NCI-H774 (cell line): Measurements from ENCODE around the gene LRRTM4.

Experiments used
- DNase-seq: peaks from one replicate; lab custom pipeline; 2025; lab: John Stamatoyannopoulos, UW

The LRRTM4 gene

GRCh38 chr2:77470096-77470495 lies 52.1 kb downstream of the LRRTM4 start:
- no peak for DNase-seq

GRCh38 chr2:77469106-77469505 lies 53.1 kb downstream of the LRRTM4 start:
- no peak for DNase-seq

DNA sequence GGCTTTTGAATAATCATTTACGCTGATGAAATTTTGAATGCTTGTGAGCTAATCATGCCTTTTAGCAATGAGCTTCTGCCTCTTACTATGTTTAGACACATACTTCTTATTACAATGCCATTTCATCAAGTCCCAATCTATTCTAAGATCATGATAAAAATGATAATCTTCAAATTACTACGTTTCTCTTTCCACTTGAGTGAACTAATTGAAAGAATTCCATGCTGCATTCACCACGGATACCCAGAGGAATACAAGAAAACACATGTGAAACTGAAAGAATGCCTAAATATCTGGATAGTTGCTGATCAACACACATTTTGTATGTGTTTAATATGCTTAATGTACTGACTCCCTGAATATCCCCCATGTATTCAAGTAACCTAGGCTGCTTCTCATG lies 62.3 kb downstream of the LRRTM4 start:
- no peak for DNase-seq

DNA sequence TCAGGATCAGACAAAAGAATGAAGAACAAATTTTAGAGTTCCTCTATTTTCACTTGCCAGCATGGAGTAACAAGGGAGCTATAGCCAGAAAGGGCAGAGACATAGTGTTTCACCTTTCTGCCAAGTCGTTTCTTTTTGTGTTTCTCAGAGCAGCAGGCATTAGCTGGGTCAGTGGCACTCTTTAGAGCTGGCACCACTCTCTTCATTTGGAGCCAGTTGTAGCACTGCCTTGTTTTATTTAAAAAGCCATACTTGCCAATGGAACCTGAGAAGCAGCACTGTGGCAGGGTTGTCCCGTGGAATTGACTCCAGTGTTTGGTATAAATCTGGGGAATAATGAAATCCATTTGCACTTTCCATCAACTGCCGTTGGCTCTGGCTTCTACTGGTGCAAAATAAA lies 64.0 kb downstream of the LRRTM4 start:
- no peak for DNase-seq

DNA sequence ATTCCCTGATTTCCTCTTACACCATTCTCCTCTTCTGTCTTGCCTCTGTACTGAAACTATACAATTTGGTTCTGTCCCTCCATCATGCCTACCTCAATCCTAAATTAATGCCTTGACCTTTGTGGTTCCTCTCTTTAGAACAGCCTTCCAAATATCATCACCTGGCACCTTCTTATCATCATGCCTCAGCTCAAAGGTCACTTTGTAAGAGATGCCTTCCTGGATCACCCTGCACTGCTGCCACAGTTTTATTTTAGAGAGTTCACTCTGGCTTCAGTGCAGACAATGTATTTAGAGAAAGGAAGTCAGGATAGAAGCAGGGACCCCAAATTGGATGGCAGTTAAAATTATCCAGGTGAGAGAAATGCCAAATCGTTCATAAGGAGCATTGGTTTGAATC lies 64.5 kb downstream of the LRRTM4 start:
- no peak for DNase-seq

GRCh38 chr2:77443076-77443475 lies 79.1 kb downstream of the LRRTM4 start:
- no peak for DNase-seq

DNA sequence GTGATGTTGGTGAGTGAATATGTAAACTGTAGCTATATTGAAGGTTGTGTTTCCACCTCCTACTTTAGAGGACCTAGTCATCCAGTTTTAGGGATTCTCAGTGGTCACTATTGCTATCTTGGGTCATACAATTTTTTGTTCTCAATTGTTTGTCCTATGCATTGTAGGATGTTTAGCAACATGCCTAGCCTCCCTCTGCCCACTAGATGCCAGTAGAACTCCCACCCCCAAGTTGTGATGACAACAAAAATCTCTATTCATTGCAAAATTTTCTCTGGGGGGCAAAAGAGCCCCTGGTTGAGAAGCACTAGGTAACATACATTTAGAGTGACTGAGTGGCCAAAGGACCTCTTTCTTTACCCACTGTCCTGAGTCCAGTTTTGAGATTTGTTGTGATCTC lies 87.3 kb downstream of the LRRTM4 start:
- no peak for DNase-seq

- DNase-seq = no peak
These were observed 93.2 kb downstream of the LRRTM4 start for GRCh38 chr2:77428946-77429345.

DNA sequence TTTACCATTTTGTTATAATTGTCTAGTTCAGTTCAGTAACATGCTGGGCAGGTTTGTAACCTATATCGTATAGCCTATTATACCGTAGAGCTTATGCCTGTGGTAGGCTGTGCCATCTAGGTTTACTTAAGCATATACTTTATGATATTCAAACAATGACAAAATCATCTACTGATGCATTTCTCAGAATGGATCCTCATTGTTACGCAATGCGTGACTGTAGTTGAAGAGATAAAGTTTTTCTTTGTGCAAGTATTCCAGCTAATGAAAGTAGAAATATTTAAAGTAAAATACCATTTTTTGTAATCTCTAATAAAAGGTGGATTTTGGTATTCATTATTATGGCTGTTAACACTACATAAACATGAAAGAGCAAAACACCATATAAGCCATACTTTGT lies 100.2 kb downstream of the LRRTM4 start:
- DNase-seq = no peak

- peak; percentile 24 for DNase-seq
These were observed 103.6 kb downstream of the LRRTM4 start for GRCh38 chr2:77418537-77418936.

DNA sequence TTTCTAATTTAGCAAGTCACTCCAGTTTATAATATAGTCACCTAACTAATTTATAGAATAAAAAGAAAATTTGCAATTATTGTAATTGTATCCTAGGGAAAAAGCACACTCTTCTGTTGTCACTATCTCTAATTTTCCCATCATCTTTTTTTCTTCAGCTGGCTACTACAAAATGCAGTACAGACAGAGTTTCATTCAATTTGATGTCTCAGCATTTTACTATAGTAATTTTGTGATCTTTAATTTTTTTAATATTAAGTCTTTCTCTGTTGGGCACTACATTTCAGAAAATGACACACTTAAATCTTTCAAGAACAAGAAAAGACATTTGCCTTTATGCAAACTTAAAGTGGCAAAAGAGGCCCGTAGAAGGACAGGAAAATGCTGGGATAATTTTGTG lies 118.0 kb downstream of the LRRTM4 start:
- DNase-seq = no peak

DNA sequence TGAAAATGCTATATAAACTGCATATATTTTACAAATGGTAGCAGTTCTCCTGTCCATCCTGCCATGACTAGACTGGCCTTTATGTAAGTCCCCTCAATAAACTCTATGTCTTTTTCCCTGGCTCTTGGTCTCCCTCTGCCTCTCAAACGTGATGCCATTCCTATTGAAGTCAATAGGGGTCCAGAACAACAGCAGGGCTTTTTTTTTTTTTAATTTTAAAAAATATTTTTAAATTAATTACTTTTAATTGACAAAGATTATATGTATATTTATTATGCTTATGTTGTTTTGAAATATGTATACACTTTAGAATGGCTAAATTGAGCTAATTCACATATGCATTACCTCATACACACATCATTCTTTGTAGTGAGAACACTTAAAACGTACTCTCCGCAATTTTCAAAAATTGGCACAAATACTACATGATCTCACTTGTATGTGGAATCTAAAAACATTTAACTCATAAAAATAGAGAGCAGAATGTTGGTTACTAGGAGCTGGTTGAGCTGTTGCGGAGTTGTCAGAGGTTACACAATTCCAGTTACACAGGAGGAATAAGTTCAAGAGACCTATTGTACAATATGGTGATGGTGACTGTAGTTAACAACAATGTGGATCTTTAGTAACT lies 123.1 kb downstream of the LRRTM4 start:
- DNase-seq = no peak

DNA sequence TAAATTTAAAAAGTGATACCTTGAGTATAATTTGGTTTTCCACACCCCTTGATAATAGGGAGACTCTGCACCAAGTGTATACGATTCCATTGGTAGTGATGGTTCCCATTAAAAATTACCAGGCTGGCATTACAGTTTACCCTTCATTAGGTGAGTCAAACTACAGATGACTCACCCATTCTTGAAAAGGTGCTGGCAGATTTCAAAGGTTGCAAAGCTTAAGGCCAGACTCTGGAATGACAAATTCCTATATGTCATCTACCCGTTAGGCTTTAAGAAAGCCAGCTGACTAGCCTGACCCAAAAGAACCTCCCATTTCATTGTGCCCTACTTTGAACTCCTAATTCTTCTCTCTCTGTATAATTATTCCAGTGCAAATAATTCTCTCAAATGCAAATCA lies 124.4 kb downstream of the LRRTM4 start:
- DNase-seq = no peak

- DNase-seq = no peak
These were observed 127.2 kb downstream of the LRRTM4 start for GRCh38 chr2:77395011-77395410.

GRCh38 chr2:77391119-77391518 lies 131.1 kb downstream of the LRRTM4 start:
- DNase-seq = no peak

DNA sequence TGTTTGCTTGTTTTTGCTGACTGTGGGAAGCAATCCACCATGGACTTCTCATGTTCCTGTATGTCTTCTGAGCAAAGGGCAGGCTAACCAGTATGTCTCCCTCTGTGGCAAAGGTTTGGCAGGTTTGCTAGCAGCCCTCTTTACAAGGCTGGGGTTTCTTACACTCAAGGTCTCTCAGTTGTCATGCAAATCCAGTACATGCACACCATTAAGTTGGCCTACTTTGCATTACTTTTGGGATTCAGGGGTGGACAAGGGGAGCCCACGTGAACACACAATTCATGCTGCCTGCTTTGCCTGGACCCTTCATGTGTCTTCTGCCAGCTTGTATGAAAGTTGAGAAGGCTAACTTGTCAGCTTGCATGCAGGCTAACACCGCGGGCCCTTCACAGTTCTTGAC lies 134.9 kb downstream of the LRRTM4 start:
- no peak for DNase-seq

DNA sequence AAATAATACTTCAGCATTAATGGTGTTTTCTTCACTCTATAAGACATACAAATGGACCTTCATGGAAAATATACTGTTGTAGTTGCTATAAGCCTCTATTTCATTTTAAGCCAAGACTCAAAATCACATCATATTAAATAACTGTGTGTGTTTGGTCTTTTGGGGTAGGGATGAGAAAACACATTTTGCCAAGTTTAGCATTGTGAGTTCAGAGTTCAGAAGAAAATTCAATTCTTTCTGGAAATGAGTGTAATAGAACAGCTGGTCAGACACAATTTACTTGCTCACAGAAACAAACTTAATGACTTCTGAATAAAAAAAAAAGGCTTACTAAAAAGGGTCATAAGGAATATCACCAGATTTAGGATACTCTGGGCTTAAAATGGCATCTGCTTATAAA lies 149.5 kb downstream of the LRRTM4 start:
- no peak for DNase-seq

DNA sequence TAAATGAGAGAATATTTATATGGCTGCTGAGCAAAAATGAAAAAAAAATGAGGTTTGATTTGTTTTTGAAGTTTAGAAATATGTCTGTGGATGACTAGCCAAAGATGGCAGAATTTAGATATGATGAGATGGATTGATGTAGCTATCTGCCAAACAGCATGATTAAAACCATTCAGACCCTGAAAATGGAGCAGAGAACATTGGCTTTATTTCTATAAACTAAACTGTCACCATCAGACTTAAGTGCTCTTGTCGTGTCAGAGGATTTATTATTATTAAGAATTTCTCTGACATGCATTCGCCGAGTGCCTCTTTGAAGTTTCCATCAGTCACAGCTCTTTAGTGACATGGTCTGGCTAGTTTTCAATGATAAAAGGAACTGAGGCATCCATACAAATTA lies 151.7 kb downstream of the LRRTM4 start:
- DNase-seq = no peak

DNA sequence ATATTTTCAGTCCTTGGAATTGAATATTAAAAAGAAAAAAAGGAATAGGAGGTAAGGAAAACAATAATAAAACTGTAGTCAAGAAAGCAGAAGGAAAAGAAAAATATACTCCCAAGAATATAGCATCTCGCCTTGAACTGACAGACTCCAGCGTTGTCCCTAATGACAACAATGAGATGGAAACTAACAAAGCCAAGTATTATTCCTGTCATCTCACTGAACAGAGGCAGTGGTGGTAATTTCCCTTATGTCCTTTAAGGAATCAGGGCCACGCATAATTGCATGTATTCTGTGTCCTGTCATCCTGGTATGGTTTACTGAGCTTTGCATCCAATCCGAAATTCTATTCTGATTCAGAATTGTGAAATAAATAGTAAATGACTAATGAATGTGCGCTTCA lies 158.9 kb downstream of the LRRTM4 start:
- no peak for DNase-seq

GRCh38 chr2:77348821-77349220 lies 173.4 kb downstream of the LRRTM4 start:
- DNase-seq = no peak

DNA sequence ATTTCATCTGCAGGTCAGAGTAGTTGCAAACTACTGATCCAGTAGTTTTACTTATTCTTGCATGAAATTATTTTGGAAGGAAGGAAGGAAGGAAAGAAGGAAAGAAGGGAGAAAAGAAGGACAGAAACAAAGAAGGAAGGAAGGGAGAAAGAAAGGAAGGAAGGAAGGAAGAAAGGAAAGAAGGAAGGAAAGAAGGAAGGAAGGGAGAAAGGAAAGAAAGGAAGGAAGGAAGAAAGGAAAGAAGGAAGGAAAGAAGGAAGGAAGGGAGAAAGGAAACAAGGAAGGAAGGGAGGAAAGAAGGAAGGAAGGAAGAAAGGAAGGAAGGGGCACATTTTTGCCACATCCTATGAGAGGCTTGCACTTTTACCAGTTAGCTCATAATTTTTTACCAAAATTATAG lies 186.2 kb downstream of the LRRTM4 start:
- no peak for DNase-seq

GRCh38 chr2:77328134-77328931 lies 193.8 kb downstream of the LRRTM4 start:
- no peak for DNase-seq

DNA sequence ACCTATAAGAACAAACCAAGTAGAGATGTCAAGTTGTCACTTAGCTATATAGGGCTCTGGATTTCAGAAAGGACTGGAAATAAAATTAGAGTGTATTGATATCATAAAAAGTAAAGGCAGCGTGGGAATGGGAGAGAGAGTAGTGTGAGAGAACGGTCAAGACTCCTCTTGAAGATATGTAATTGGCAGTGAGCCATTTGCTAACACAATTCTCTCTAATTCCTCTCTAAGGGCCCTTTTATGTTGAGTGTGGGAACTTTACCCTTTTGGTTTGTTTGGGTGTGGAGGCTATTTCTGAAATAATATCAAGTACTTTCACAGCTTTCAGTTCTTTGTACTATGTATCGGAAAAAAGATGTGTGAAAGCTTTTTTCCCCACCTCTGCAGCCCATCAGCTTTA lies 196.8 kb downstream of the LRRTM4 start:
- DNase-seq = no peak

GRCh38 chr2:77322431-77322830 lies 199.7 kb downstream of the LRRTM4 start:
- no peak for DNase-seq
